HL-60 (cell line): Measurements from ENCODE around the gene CENPP.

Experiments
- DNase-seq, 2 experiments: peaks; one replicate each; pipeline ENCODE4 v3.0.0-alpha.2; 2010 to 2020; ENCODE audit warnings: low read depth in 1 of 2, low spot score in 1 of 2
- H3K27ac ChIP-seq: fragments of 250-450 bp; sonication (Bioruptor Pico); replicated peaks from 2 replicates; pipeline ENCODE4 v1.5.1; 2020; ENCODE audit warnings: mild to moderate bottlenecking, moderate library complexity
- H3K27me3 ChIP-seq: fragments of 250-450 bp; sonication (Bioruptor Pico); 2 replicates; pipeline ENCODE4 v1.5.1; 2021; ENCODE audit warnings: mild to moderate bottlenecking, moderate library complexity; ENCODE audit not compliant: insufficient read depth, poor library complexity, severe bottlenecking
- H3K4me3 ChIP-seq: replicated peaks from 2 replicates; pipeline ENCODE4 v1.5.1; 2011; ENCODE audit warnings: mild to moderate bottlenecking, control low read depth, low read length; ENCODE audit not compliant: insufficient read depth
- CTCF ChIP-seq: IDR thresholded peaks from one replicate; pipeline ENCODE4 v1.5.1; 2011; ENCODE audit warnings: low read length, control low read depth, inconsistent platforms; ENCODE audit not compliant: insufficient read depth
- GABPA ChIP-seq: IDR thresholded peaks from 2 replicates; pipeline ENCODE4 v1.6.1; 2012; ENCODE audit warnings: low read depth
- POLR2AphosphoS5 ChIP-seq: IDR thresholded peaks from 2 replicates; pipeline ENCODE4 v1.6.1; 2012; ENCODE audit warnings: low read depth
- REST ChIP-seq: IDR thresholded peaks from 2 replicates; pipeline ENCODE4 v1.6.1; 2012; ENCODE audit warnings: low read depth; ENCODE audit not compliant: insufficient replicate concordance
- SPI1 ChIP-seq: IDR thresholded peaks from 2 replicates; pipeline ENCODE4 v1.6.1; 2012; ENCODE audit warnings: low read depth, mild to moderate bottlenecking, borderline replicate concordance

CENPP gene

GRCh38 chr9:92607088-92607487 lies 281.3 kb downstream of the CENPP start:
- no peak for TF ChIP-seq CTCF
- no peak for TF ChIP-seq SPI1
- no peak for TF ChIP-seq REST
- no peak for TF ChIP-seq GABPA
- TF ChIP-seq POLR2AphosphoS5: no peak
- no peak for DNase-seq
- H3K4me3 ChIP-seq: no peak overlapping the region
- H3K27me3 ChIP-seq: no peaks in the 10 kb centered on the region
- no peak overlapping the region for H3K27ac ChIP-seq

- TF ChIP-seq SPI1 (no peak), POLR2AphosphoS5 (no peak), GABPA (no peak), REST (no peak)
- H3K27me3 ChIP-seq: no peaks in the 10 kb centered on the region
- no peak overlapping the region for H3K27ac ChIP-seq
- no peak for DNase-seq
- H3K4me3 ChIP-seq: no peak overlapping the region
Observed at GRCh38 chr9:92607773-92608172, 282.0 kb downstream of the CENPP start.

- DNase-seq: no peak
- no peak overlapping the region; the same call in 1 of the 2 replicates for H3K27ac ChIP-seq
Observed at GRCh38 chr9:92608241-92608908, 282.6 kb downstream of the CENPP start.

More at GRCh38 chr9:92608241-92608908, 282.6 kb downstream of the CENPP start:
- Histone ChIP-seq H3K27me3 (no peaks in the 10 kb centered on the region), H3K4me3 (no peak overlapping the region)
- no peak for TF ChIP-seq REST
- TF ChIP-seq POLR2AphosphoS5: no peak
- no peak for TF ChIP-seq SPI1
